Left cardiac atrium (tissue), 4 donors: Measurements from ENCODE around the gene PCDH11Y. TPM values are rescaled to one million over a fixed set of nuclear protein-coding genes. Genes with fewer than 3 reads are reported as not detected.
"Not testable (repeated sequence)": the region's sequence is repeated elsewhere in the genome, so short reads cannot be mapped to it uniquely, and the experiment has no call there.

Experiments used
- ATAC-seq, 2 donors: fragments of 200-7000 bp; cut with Tn5 transposase; one replicate each; pipeline ENCODE4 v1.9.1; 2020; ENCODE audit warnings: mild to moderate bottlenecking in 2 of 2, moderate library complexity in 2 of 2
- DNase-seq: peaks from one replicate; pipeline ENCODE4 v3.0.0-alpha.2; 2020
- intact Hi-C, 2 donors: fragments of 100-400 bp; cut with DNase I; formaldehyde crosslinking; loops; one replicate each; pipeline versions ENCODE4 v1.14.1 to v1.15.1; 2022 to 2023
- long read RNA-seq: library from polyadenylated mRNA; unstranded; transcript quantifications from one replicate; pipeline ENCODE4 v2.0.0, GENCODE V29; 2021
- total RNA-seq, 2 donors: library from RNA; stranded (reverse); fragmentation: NEBNext Ultra II Directional; extraction: Animal tissue kit (Norgen Biotek cat#: 25700); gene quantifications; one replicate each; pipeline ENCODE4 v1.2.1, GENCODE V29; 2021
- donor health status: DM: no; HTN: yes; CAD: no.
- donor health status: DM: no; HTN: yes; CAD: no; lungs with severe emphysema.
- donor health status: DM: yes; HTN: yes; CAD: no.
- donor health status: Dilated cardiomyopathy.

PCDH11Y gene
- under 1 TPM in 1 of 2 donors, not detected in 1; 0.91 TPM for total RNA-seq
- long read RNA-seq, result 0 reads

GRCh38 chrY:5000057-5000456, at the start of gene PCDH11Y:
Gene PCDH11Y (plus strand): TSS chrY:5000296. CDS start chrY:5057100, 56,804 bp downstream.
- intact Hi-C loops, DNase-seq: not testable (repeated sequence)
- peak in 1 of 2 donors; percentile 77 for ATAC-seq

GRCh38 chrY:4967894-4968293, 32.2 kb upstream of the PCDH11Y start:
- ATAC-seq, intact Hi-C loops: not testable (repeated sequence)

GRCh38 chrY:4991743-4992400, 8.2 kb upstream of the PCDH11Y start:
- ATAC-seq, result peak in 1 of 2 donors; percentile 63
- intact Hi-C loops, DNase-seq: not testable (repeated sequence)

More at GRCh38 chrY:4967894-4968293, 32.2 kb upstream of the PCDH11Y start:
- DNase-seq, result not testable (repeated sequence)

GRCh38 chrY:4994892-4995291, 5.2 kb upstream of the PCDH11Y start:
- DNase-seq, ATAC-seq, intact Hi-C loops: not testable (repeated sequence)

GRCh38 chrY:5002476-5003184, 2.5 kb downstream of the PCDH11Y start:
- DNase-seq, ATAC-seq: not testable (repeated sequence)

GRCh38 chrY:5038972-5039523, 39.0 kb downstream of the PCDH11Y start:
- ATAC-seq, DNase-seq, intact Hi-C loops: not testable (repeated sequence)

More at GRCh38 chrY:5002476-5003184, 2.5 kb downstream of the PCDH11Y start:
- intact Hi-C loops, result not testable (repeated sequence)

GRCh38 chrY:5083017-5083416, 82.9 kb downstream of the PCDH11Y start:
- intact Hi-C loops, DNase-seq, ATAC-seq: not testable (repeated sequence)

GRCh38 chrY:5182998-5183397, 182.9 kb downstream of the PCDH11Y start:
- ATAC-seq, DNase-seq, intact Hi-C loops: not testable (repeated sequence)

- ATAC-seq, intact Hi-C loops, DNase-seq: not testable (repeated sequence)
These were observed 215.0 kb downstream of the PCDH11Y start for GRCh38 chrY:5215116-5215515.

GRCh38 chrY:5324931-5325330, 324.8 kb downstream of the PCDH11Y start:
- DNase-seq, ATAC-seq, intact Hi-C loops: not testable (repeated sequence)

GRCh38 chrY:5342220-5342619, 342.1 kb downstream of the PCDH11Y start:
- ATAC-seq, DNase-seq, intact Hi-C loops: not testable (repeated sequence)

GRCh38 chrY:5543705-5544104, 543.6 kb downstream of the PCDH11Y start:
- DNase-seq, ATAC-seq, intact Hi-C loops: not testable (repeated sequence)

- DNase-seq, intact Hi-C loops, ATAC-seq: not testable (repeated sequence)
These were observed 638.5 kb downstream of the PCDH11Y start for GRCh38 chrY:5638589-5638988.

- intact Hi-C loops, ATAC-seq, DNase-seq: not testable (repeated sequence)
These were observed 679.2 kb downstream of the PCDH11Y start for GRCh38 chrY:5679265-5679664.

GRCh38 chrY:5708727-5709126, 708.6 kb downstream of the PCDH11Y start:
- ATAC-seq, intact Hi-C loops, DNase-seq: not testable (repeated sequence)

GRCh38 chrY:5709788-5710381, 709.8 kb downstream of the PCDH11Y start:
- ATAC-seq, intact Hi-C loops, DNase-seq: not testable (repeated sequence)

GRCh38 chrY:5761403-5761802, 761.3 kb downstream of the PCDH11Y start:
- ATAC-seq, intact Hi-C loops, DNase-seq: not testable (repeated sequence)

- DNase-seq, intact Hi-C loops, ATAC-seq: not testable (repeated sequence)
These were observed 776.4 kb downstream of the PCDH11Y start for GRCh38 chrY:5776485-5776884.
